Stimulated activated CD4-positive, alpha-beta T cell treated with anti-CD3 and anti-CD28 coated beads, Interleukin-12 subunit alpha, Interleukin-12 subunit beta, amount 100 ng/mL, for 48 hours (primary cell): ENCODE measurements around the gene PILRA.
"Not testable (repeated sequence)": the region's sequence is repeated elsewhere in the genome, so short reads cannot be mapped to it uniquely, and the experiment has no call there.

Experiments used
- DNase-seq, 3 donors: peaks; one replicate each; pipeline ENCODE4 v3.0.0-alpha.2; 2020; ENCODE audit warnings: low read depth in 2 of 3, low spot score in 1 of 3

PILRA gene

GRCh38 chr7:100376066-100376465 lies 2.8 kb downstream of the PILRA start:
- no peak for DNase-seq

- no peak for DNase-seq
Measured at GRCh38 chr7:100378114-100378755, 4.9 kb downstream of the PILRA start.

GRCh38 chr7:100380196-100380595 lies 6.9 kb downstream of the PILRA start:
- no peak for DNase-seq

- DNase-seq, result not testable (repeated sequence)
Measured at GRCh38 chr7:100381531-100382233, 8.4 kb downstream of the PILRA start.

GRCh38 chr7:100382234-100382853 lies 9.1 kb downstream of the PILRA start:
- DNase-seq, result not testable (repeated sequence)

GRCh38 chr7:100384628-100385294 lies 11.5 kb downstream of the PILRA start:
- no peak for DNase-seq

- no peak for DNase-seq
Measured at GRCh38 chr7:100386940-100387339, 13.7 kb downstream of the PILRA start.

GRCh38 chr7:100387695-100388094 lies 14.4 kb downstream of the PILRA start:
- no peak for DNase-seq

GRCh38 chr7:100389437-100390088 lies 16.3 kb downstream of the PILRA start:
- no peak for DNase-seq

GRCh38 chr7:100390286-100391009 lies 17.2 kb downstream of the PILRA start:
- DNase-seq, result no peak

- DNase-seq, result no peak
Measured at GRCh38 chr7:100393233-100393905, 20.1 kb downstream of the PILRA start.

- no peak for DNase-seq
Measured at GRCh38 chr7:100394077-100394476, 20.8 kb downstream of the PILRA start.

- peak; percentile 40 to 45 (median 44) for DNase-seq
Measured at GRCh38 chr7:100396421-100396982, 23.2 kb downstream of the PILRA start.

GRCh38 chr7:100397315-100398081 lies 24.2 kb downstream of the PILRA start:
- DNase-seq, result no peak

GRCh38 chr7:100398239-100398638 lies 25.0 kb downstream of the PILRA start:
- no peak for DNase-seq

GRCh38 chr7:100400041-100400440 lies 26.8 kb downstream of the PILRA start:
- DNase-seq, result no peak

- DNase-seq, result no peak
Measured at GRCh38 chr7:100400656-100401055, 27.4 kb downstream of the PILRA start.

- DNase-seq, result no peak
Measured at GRCh38 chr7:100401811-100402210, 28.5 kb downstream of the PILRA start.

GRCh38 chr7:100402241-100402640 lies 29.0 kb downstream of the PILRA start:
- DNase-seq, result no peak
